ENCODE measurements around the gene PRSS1.

- TF ChIP-seq POLR2A (IDR thresholded peaks at IDR 0.05; ENCODE audit: low read depth, low read length) (no peak), POLR2AphosphoS5 (IDR thresholded peaks at IDR 0.05; ENCODE audit: low read depth, low read length) (no peak)
Observed at GRCh38 chr7:142773230-142773629, 24.0 kb downstream of the PRSS1 start.
